HG03342 (cell line): ENCODE results near the gene CARD18.

Experiments used
- ATAC-seq: cut with Tn5 transposase; IDR thresholded peaks from one replicate; pipeline ENCODE4 v1.9.1; 2021; ENCODE audit warnings: mild to moderate bottlenecking, moderate library complexity; ENCODE audit not compliant: unreplicated experiment

Gene CARD18, protein sequence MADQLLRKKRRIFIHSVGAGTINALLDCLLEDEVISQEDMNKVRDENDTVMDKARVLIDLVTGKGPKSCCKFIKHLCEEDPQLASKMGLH

GRCh38 chr11:105139669-105140068 is at the start of gene CARD18:
CARD18 (minus strand) TSS chr11:105139769; CDS start chr11:105139726, 43 bp downstream.
- no peak for ATAC-seq

DNA sequence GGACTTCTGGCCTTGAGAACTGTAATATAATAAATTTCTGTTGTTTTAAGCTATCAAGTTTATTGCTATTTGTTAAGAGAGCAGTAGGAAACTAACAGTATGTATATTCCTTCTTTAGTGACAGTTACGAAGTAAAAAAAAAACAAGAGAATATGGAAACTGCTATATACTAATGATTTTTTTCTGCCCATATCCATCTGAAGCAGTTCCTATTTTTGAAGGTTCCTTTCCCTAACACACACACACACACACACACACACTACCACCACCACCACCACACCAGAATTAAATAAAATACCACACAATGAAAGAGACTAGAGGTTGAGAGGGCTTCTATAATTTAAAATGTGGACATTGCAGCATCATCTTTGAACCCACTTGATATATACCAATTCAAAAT is 44.4 kb upstream of the CARD18 start:
- ATAC-seq, result no peak

GRCh38 chr11:105183426-105183825 is 43.9 kb upstream of the CARD18 start:
- no peak for ATAC-seq

GRCh38 chr11:105181521-105181920 is 42.0 kb upstream of the CARD18 start:
- no peak for ATAC-seq

DNA sequence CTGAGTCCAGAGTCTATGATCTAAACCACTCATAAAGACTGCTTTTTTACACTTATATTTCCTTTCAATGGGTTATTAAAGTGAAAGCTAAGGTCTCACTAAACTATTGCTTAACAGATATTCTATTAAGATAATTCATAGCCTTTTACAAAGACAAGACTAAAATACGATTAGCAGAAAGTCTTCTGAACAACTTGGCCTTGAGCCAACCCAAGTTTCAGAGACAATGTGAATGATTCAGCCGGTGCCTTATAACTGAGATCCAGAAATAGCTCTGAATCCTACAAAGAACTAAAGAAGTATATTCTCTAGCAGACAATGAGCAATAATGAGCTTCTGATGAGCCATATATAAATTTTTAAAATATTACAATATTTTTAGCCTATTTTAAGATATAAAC is 41.5 kb upstream of the CARD18 start:
- ATAC-seq, result no peak

GRCh38 chr11:105179542-105180278 is 40.1 kb upstream of the CARD18 start:
- no peak for ATAC-seq

GRCh38 chr11:105177658-105178057 is 38.1 kb upstream of the CARD18 start:
- no peak for ATAC-seq

GRCh38 chr11:105168457-105168856 is 28.9 kb upstream of the CARD18 start:
- ATAC-seq, result no peak

DNA sequence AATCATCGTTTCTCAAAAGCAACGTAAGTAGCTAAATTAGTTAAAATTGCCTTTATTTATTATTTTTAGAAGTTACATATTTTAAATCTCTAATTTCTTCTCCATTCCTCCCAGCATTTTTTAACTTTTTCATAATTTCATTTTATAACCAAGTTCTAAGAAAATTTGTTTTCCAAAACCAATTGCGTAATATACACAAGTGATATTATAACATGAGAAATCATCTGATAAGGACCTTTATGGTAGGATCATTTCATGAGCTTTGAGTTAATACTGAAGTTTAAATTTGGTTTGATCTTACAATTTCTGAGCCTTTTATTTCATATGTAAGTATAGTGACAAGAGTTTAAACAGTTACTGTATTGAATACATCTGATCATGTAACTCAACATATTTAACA is 27.7 kb upstream of the CARD18 start:
- no peak for ATAC-seq

DNA sequence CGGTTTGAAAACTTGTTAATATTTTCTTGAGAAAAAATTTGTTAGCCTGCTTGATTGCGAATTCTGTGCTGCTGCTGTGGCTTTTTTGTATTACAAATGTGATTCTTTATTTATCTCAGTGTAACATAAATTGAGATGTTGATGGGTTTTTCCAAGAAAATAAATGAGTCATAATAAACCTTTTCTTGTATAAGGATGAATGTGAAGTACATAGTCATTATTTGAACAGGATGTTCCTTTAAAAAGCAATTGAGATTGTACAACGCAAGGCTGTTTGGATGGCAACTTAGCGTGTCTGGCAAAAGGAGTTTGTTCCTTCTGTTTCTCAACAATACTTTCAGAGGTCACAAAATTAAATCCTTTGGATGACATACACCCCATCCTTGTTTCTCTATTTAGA is 24.6 kb upstream of the CARD18 start:
- ATAC-seq, result no peak

DNA sequence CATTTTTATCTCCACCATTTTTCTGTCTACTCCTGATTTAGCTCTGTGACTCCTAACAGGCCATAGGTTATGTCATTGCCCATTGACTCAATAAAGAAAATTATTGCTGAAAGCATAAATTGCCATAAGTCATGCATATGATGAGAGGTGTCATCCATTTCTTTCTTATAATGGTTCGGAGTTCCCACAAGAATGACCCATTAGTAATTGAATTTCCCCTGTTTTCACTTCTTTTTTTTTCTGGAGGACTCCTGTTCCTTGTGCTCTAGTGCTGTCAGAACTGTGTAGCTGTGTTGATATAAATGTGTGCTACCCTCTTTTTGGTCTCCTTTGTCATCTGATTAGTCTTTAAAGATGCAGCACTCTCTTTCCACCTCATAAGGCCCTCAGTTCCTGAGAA is 22.9 kb upstream of the CARD18 start:
- ATAC-seq, result no peak

- no peak for ATAC-seq
These were observed 18.9 kb upstream of the CARD18 start for GRCh38 chr11:105158436-105158835.

DNA sequence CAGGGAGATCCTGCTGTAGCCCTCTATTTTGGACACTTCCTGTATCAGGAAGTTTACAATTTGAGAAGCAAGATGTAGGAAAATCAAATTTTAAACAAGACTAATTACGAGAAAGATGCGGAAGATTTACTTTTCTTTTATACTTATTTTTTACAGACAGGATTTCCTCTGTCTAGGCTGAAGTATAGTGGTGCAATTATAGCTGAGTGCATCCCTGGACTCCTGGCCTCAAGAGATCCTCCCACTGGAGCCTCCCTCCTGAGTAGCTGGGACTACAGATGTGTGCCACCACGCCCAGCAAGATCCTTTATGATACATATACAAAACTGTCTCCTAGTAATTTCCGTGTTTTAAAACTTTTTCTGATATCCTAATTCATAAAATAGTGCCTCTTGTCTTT is 17.2 kb upstream of the CARD18 start:
- ATAC-seq, result no peak

GRCh38 chr11:105156231-105156630 is 16.7 kb upstream of the CARD18 start:
- ATAC-seq, result no peak

GRCh38 chr11:105155679-105156078 is 16.1 kb upstream of the CARD18 start:
- no peak for ATAC-seq

GRCh38 chr11:105153392-105153791 is 13.8 kb upstream of the CARD18 start:
- no peak for ATAC-seq

DNA sequence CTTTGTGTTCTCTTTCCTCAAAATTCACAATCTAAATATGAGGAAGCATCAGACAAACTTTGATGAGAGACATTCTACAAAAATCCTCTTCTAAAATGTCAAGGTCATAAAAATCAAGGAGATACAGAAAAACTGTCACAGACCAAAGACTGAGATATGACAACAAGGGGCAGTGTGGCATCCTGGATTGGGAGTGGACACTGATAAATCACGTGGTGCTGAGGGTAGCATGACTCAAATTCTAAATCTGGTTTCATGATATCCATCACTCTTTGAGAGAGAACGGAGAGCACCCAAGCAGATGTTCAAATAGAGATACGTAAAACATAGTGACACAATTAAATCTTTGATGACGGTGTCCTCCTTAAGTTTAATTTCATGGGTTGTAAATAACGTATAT is 13.0 kb upstream of the CARD18 start:
- no peak for ATAC-seq

GRCh38 chr11:105152021-105152512 is 12.5 kb upstream of the CARD18 start:
- no peak for ATAC-seq

- ATAC-seq, result no peak
These were observed 9.9 kb upstream of the CARD18 start for GRCh38 chr11:105149477-105149876.

- no peak for ATAC-seq
These were observed 8.7 kb upstream of the CARD18 start for GRCh38 chr11:105148241-105148640.

- ATAC-seq, result no peak
These were observed 5.3 kb upstream of the CARD18 start for GRCh38 chr11:105144887-105145286.

DNA sequence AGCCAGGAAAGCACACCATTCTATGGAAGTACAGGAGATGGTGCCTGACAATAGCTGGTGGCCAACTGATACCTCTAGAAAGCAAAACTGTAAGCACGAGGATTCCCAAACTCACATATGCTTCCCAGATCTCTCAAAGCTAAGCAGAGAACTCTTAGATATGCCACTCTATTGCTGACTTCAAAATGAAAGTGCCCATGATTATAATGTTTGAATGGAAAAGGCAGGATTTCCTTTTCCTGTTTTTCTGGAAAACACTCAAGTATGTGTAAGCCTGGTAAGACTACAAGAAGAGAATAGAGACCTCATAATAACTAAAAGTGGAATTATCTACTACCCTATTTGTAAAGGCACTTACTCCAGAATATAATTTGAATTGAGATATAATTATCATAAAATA is 2.6 kb upstream of the CARD18 start:
- ATAC-seq, result no peak

GRCh38 chr11:105137286-105137685 is 2.3 kb downstream of the CARD18 start:
- ATAC-seq, result no peak
